Caco-2 (cell line): ENCODE data around the gene DEFB129. TPM values are rescaled to one million over a fixed set of nuclear protein-coding genes. Genes with fewer than 3 reads are reported as not detected.

ENCODE experiments used
- BruUV-seq: library from RNA; stranded (reverse); fragments of 400-500 nt; replicated peaks from 2 replicates; lab custom pipeline; 2021; lab: Mats Ljungman, UMichigan
- CTCF ChIA-PET: fragments of 300-600 bp; sonication (Branson Sonifier 250); formaldehyde crosslinking; loops from one replicate; lab custom pipeline; 2022; ENCODE audit warnings: antibody characterized with exemption; lab: Charles Lee
- POLR2A ChIA-PET: fragments of 300-600 bp; sonication (Branson Sonifier 250); formaldehyde crosslinking; loops from one replicate; lab custom pipeline; 2022; ENCODE audit warnings: antibody characterized with exemption; lab: Charles Lee
- DNase-seq, 2 experiments: peaks; one replicate each; pipeline versions ENCODE4 v3.0.0 to v3.0.0-alpha.2; 2020 to 2022
- H3K27me3 ChIP-seq: replicated peaks from 2 replicates; pipeline ENCODE4 v1.6.0; 2011; ENCODE audit warnings: low read length; ENCODE audit not compliant: control insufficient read depth, insufficient read depth
- H3K36me3 ChIP-seq: 2 replicates; pipeline ENCODE4 v1.5.1; 2011; ENCODE audit warnings: low read length; ENCODE audit not compliant: control insufficient read depth, insufficient read depth
- H3K4me1 ChIP-seq: fragments of 250-450 bp; sonication (Bioruptor Pico); 2 replicates; pipeline ENCODE4 v1.5.1; 2020; ENCODE audit warnings: mild to moderate bottlenecking
- H3K4me3 ChIP-seq: 2 replicates; pipeline ENCODE4 v1.5.1; 2011; ENCODE audit warnings: low read depth, mild to moderate bottlenecking, control low read depth, low read length
- H3K9me3 ChIP-seq: fragments of 250-450 bp; sonication (Bioruptor Pico); 2 replicates; pipeline ENCODE4 v1.5.1; 2020; ENCODE audit warnings: mild to moderate bottlenecking, moderate library complexity
- H3K27ac Mint-ChIP-seq: one replicate; pipeline ENCODE4 v1.8.0; 2022; ENCODE audit warnings: mixed read lengths; ENCODE audit not compliant: unreplicated experiment
- H3K27me3 Mint-ChIP-seq: one replicate; pipeline ENCODE4 v1.8.0; 2022; ENCODE audit warnings: mixed read lengths; ENCODE audit not compliant: insufficient read depth, unreplicated experiment
- H3K36me3 Mint-ChIP-seq: one replicate; pipeline ENCODE4 v1.8.0; 2022; ENCODE audit warnings: mild to moderate bottlenecking, mixed read lengths; ENCODE audit not compliant: insufficient read depth, unreplicated experiment
- H3K4me1 Mint-ChIP-seq: one replicate; pipeline ENCODE4 v1.8.0; 2022; ENCODE audit warnings: low read depth, mixed read lengths; ENCODE audit not compliant: unreplicated experiment
- H3K4me3 Mint-ChIP-seq: one replicate; pipeline ENCODE4 v1.8.0; 2022; ENCODE audit warnings: mild to moderate bottlenecking, moderate library complexity, mixed read lengths; ENCODE audit not compliant: unreplicated experiment
- H3K9me3 Mint-ChIP-seq: one replicate; pipeline ENCODE4 v1.8.0; 2022; ENCODE audit warnings: mixed read lengths; ENCODE audit not compliant: unreplicated experiment
- intact Hi-C: fragments of 100-400 bp; cut with micrococcal nuclease; formaldehyde crosslinking; loops from one replicate; pipeline ENCODE4 v1.10.0; 2022; ENCODE audit not compliant: unreplicated experiment
- total RNA-seq: library from RNA; stranded (reverse); gene quantifications from 2 replicates; pipeline ENCODE4 v1.2.3, GENCODE V29; 2022
- TF ChIP-seq, protein P1 (sequence below), 2 experiments: fragments of 200-600 bp in 1 of 2; IDR thresholded peaks; 1 replicate in 1 of 2; 2 replicates in 1 of 2; pipeline versions ENCODE4 v1.5.1 to v1.8.0; 2011 to 2022; ENCODE audit warnings: antibody characterized with exemption in 1 of 2, control low read depth in 1 of 2, inconsistent platforms in 1 of 2, low read depth in 1 of 2, low read length in 1 of 2, mild to moderate bottlenecking in 1 of 2, moderate library complexity in 1 of 2; ENCODE audit not compliant: insufficient read depth in 1 of 2, severe bottlenecking in 1 of 2, unreplicated experiment in 1 of 2

Gene DEFB129
- total RNA-seq, 1 experiment from 2014 or later = not detected

DNA sequence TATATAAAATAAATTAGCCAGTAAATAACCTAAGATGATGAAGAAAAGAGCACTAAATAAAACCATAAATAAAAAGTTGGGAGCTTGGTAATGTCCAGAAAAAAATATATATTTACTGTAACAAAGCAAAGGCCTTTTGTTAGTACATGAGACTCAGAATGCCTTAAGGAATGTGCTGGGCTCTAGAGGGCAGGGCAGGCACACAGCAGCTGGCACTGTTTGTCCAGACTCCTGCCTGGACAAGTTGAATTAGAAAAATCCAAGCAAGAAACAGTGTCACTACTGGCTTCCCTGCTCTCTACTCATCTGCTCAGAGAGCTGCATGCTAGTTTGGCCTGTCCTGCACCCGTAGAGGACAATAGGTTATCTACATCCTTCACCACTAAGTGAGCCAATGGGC, 8.8 kb downstream of the DEFB129 start:
- H3K9me3 Mint-ChIP-seq = no peaks in the 10 kb centered on the region
- H3K36me3 Mint-ChIP-seq = no peaks in the 10 kb centered on the region
- no peak overlapping the region for H3K27ac Mint-ChIP-seq
- no peaks in the 10 kb centered on the region; the same call in 1 of the 2 replicates for H3K9me3 ChIP-seq
- H3K27me3 ChIP-seq = no peaks in the 10 kb centered on the region
- no peaks in the 10 kb centered on the region for H3K4me1 ChIP-seq
- H3K36me3 ChIP-seq = no peaks in the 10 kb centered on the region
- TF ChIP-seq, protein P1, sequence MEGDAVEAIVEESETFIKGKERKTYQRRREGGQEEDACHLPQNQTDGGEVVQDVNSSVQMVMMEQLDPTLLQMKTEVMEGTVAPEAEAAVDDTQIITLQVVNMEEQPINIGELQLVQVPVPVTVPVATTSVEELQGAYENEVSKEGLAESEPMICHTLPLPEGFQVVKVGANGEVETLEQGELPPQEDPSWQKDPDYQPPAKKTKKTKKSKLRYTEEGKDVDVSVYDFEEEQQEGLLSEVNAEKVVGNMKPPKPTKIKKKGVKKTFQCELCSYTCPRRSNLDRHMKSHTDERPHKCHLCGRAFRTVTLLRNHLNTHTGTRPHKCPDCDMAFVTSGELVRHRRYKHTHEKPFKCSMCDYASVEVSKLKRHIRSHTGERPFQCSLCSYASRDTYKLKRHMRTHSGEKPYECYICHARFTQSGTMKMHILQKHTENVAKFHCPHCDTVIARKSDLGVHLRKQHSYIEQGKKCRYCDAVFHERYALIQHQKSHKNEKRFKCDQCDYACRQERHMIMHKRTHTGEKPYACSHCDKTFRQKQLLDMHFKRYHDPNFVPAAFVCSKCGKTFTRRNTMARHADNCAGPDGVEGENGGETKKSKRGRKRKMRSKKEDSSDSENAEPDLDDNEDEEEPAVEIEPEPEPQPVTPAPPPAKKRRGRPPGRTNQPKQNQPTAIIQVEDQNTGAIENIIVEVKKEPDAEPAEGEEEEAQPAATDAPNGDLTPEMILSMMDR (IDR thresholded peaks at IDR 0.05; ENCODE audit: insufficient read depth in 1 of 2, low read depth in 1 of 2, low read length in 1 of 2, severe bottlenecking in 1 of 2, unreplicated experiment in 1 of 2) = peak in 1 of 2 experiments; percentile 25
- intact Hi-C loops = loop anchor here (1.0 kb wide), 1 partner anchor 31 kb away; no protein-coding TSS in a partner anchor
- BruUV-seq = no TSS peak
- DNase-seq = peak in 1 of 2 experiments; percentile 16
- ChIA-PET POLR2A (no interaction called here), CTCF (no interaction called here)
- no peak overlapping the region for H3K4me3 Mint-ChIP-seq
- H3K27me3 Mint-ChIP-seq = no peaks in the 10 kb centered on the region
- no peak overlapping the region for H3K4me3 ChIP-seq
- H3K4me1 Mint-ChIP-seq = no peaks in the 10 kb centered on the region

DNA sequence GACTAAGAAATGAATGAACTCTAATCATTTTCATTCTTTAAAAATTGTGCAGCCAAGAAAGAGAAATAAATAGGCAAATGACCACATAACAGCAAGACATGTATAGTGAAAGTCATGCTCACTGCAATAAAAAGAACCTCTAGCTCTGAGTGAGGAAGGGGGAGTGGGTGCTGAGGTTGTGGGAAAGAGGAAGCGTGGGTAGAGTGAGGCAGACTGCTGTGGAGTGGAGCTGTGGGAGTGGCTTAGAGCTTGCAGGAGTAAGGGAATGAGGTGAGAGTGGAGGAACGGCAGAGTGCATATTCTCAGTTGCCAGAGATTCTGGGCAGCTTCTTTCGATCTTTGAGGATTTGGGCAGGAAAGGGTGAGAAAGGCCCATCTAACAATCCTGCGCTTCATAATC, 10.4 kb downstream of the DEFB129 start:
- Histone ChIP-seq H3K4me1 (no peaks in the 10 kb centered on the region), H3K9me3 (no peaks in the 10 kb centered on the region), H3K4me3 (no peak overlapping the region), H3K27me3 (no peaks in the 10 kb centered on the region), H3K36me3 (no peaks in the 10 kb centered on the region)
- Mint-ChIP-seq H3K27me3 (peaks cover 2% of the 10 kb centered on the region), H3K9me3 (no peaks in the 10 kb centered on the region), H3K27ac (no peak overlapping the region), H3K4me3 (no peak overlapping the region), H3K36me3 (no peaks in the 10 kb centered on the region), H3K4me1 (no peaks in the 10 kb centered on the region)
- intact Hi-C loops = no loop called here
- POLR2A ChIA-PET = no interaction called here
- no peak for DNase-seq
- CTCF ChIA-PET = no interaction called here
- TF ChIP-seq, protein P1 (IDR thresholded peaks at IDR 0.05; ENCODE audit: insufficient read depth in 1 of 2, low read depth in 1 of 2, low read length in 1 of 2, severe bottlenecking in 1 of 2, unreplicated experiment in 1 of 2) = no peak
- no TSS peak for BruUV-seq

GRCh38 chr20:237929-238328, 10.9 kb downstream of the DEFB129 start:
- no peaks in the 10 kb centered on the region for H3K27me3 ChIP-seq
- ChIA-PET POLR2A (interaction anchor here (0.6 kb wide), 1 partner anchor 14 kb away, joined by 7 read pairs; no protein-coding TSS in a partner anchor), CTCF (no interaction called here)
- Mint-ChIP-seq H3K9me3 (no peaks in the 10 kb centered on the region), H3K4me1 (no peaks in the 10 kb centered on the region), H3K4me3 (no peak overlapping the region), H3K36me3 (no peaks in the 10 kb centered on the region), H3K27ac (no peak overlapping the region), H3K27me3 (peaks cover 4% of the 10 kb centered on the region)
- TF ChIP-seq, protein P1 (IDR thresholded peaks at IDR 0.05; ENCODE audit: insufficient read depth in 1 of 2, low read depth in 1 of 2, low read length in 1 of 2, severe bottlenecking in 1 of 2, unreplicated experiment in 1 of 2) = no peak
- BruUV-seq = no TSS peak
- no peaks in the 10 kb centered on the region for H3K4me1 ChIP-seq
- no peak for DNase-seq
- H3K4me3 ChIP-seq = no peak overlapping the region
- H3K36me3 ChIP-seq = no peaks in the 10 kb centered on the region
- intact Hi-C loops = no loop called here
- no peaks in the 10 kb centered on the region for H3K9me3 ChIP-seq
